Liver (tissue), 9 donors: Measurements from ENCODE around the gene ATF7IP. TPM values are rescaled to one million over a fixed set of nuclear protein-coding genes. Genes with fewer than 3 reads are reported as not detected.

Experiments used
- DNase-seq: peaks from one replicate; pipeline ENCODE4 v3.0.0-alpha.2; 2017; ENCODE audit warnings: low spot score
- H3K27ac ChIP-seq, 2 donors: one replicate each; pipeline ENCODE4 v1.7.0; 2013; ENCODE audit warnings: inconsistent platforms in 2 of 2, low read length in 2 of 2, control low read depth in 1 of 2, low read depth in 1 of 2, mild to moderate bottlenecking in 1 of 2
- H3K27me3 ChIP-seq, 4 donors: one replicate each; pipeline versions ENCODE4 v1.6.1 to v1.7.0; 2013; ENCODE audit warnings: low read length in 3 of 4, inconsistent platforms in 1 of 4, mild to moderate bottlenecking in 1 of 4, moderate library complexity in 1 of 4; ENCODE audit not compliant: control insufficient read depth in 4 of 4, insufficient read depth in 4 of 4
- H3K36me3 ChIP-seq, 4 donors: one replicate each; pipeline versions ENCODE4 v1.6.1 to v1.7.0; 2013; ENCODE audit warnings: low read length in 3 of 4, mild to moderate bottlenecking in 3 of 4, low read depth in 1 of 4, moderate library complexity in 1 of 4; ENCODE audit not compliant: control insufficient read depth in 4 of 4, insufficient read depth in 3 of 4
- H3K4me1 ChIP-seq, 4 donors: one replicate each; pipeline versions ENCODE4 v1.6.1 to v1.7.0; 2013; ENCODE audit warnings: low read length in 3 of 4, mild to moderate bottlenecking in 3 of 4, moderate library complexity in 1 of 4; ENCODE audit not compliant: control insufficient read depth in 4 of 4, insufficient read depth in 4 of 4
- H3K4me3 ChIP-seq, 3 donors: one replicate each; pipeline versions ENCODE4 v1.6.1 to v1.7.0; 2013; ENCODE audit warnings: low read length in 3 of 3, control low read depth in 1 of 3, low read depth in 1 of 3, mild to moderate bottlenecking in 1 of 3
- H3K9ac ChIP-seq, 2 donors: one replicate each; pipeline ENCODE4 v1.7.0; 2013; ENCODE audit warnings: low read length in 2 of 2, mild to moderate bottlenecking in 2 of 2, moderate library complexity in 2 of 2, control low read depth in 1 of 2, low read depth in 1 of 2
- H3K9me3 ChIP-seq, 4 donors: one replicate each; pipeline versions ENCODE4 v1.6.1 to v1.7.0; 2013; ENCODE audit warnings: low read length in 3 of 4; ENCODE audit not compliant: control insufficient read depth in 4 of 4
- EGR1 ChIP-seq, 2 donors: IDR thresholded peaks; 2 replicates each; pipeline ENCODE4 v1.6.1; 2016 to 2018; ENCODE audit warnings: antibody characterized with exemption in 2 of 2, low read depth in 2 of 2
- FOXA1 ChIP-seq: IDR thresholded peaks from 2 replicates; pipeline ENCODE4 v1.6.1; 2016; ENCODE audit warnings: antibody characterized with exemption
- FOXA2 ChIP-seq: IDR thresholded peaks from 2 replicates; pipeline ENCODE4 v1.6.1; 2016; ENCODE audit warnings: antibody characterized with exemption
- GABPA ChIP-seq, 2 donors: IDR thresholded peaks in 1 of 2; conservative IDR thresholded peaks in 1 of 2; 2 replicates each; pipeline ENCODE4 v1.6.1; 2016; ENCODE audit warnings: antibody characterized with exemption in 2 of 2, mild to moderate bottlenecking in 1 of 2, moderate library complexity in 1 of 2
- HNF4A ChIP-seq, 2 donors: conservative IDR thresholded peaks; 2 replicates each; pipeline ENCODE4 v1.6.1; 2016; ENCODE audit warnings: antibody characterized with exemption in 2 of 2, mild to moderate bottlenecking in 2 of 2
- HNF4G ChIP-seq: IDR thresholded peaks from 2 replicates; pipeline ENCODE4 v1.6.1; 2016; ENCODE audit warnings: antibody characterized with exemption
- NR2F2 ChIP-seq: IDR thresholded peaks from 2 replicates; pipeline ENCODE4 v1.6.1; 2016; ENCODE audit warnings: antibody characterized with exemption
- RAD21 ChIP-seq, 2 donors: IDR thresholded peaks; 2 replicates each; pipeline ENCODE4 v1.6.1; 2016; ENCODE audit warnings: antibody characterized with exemption in 2 of 2, mild to moderate bottlenecking in 2 of 2
- RXRA ChIP-seq, 2 donors: IDR thresholded peaks; 2 replicates each; pipeline ENCODE4 v1.6.1; 2017 to 2018; ENCODE audit warnings: antibody characterized with exemption in 2 of 2, mild to moderate bottlenecking in 1 of 2
- SP1 ChIP-seq: IDR thresholded peaks from 2 replicates; pipeline ENCODE4 v1.6.1; 2018; ENCODE audit warnings: antibody characterized with exemption, mild to moderate bottlenecking
- TAF1 ChIP-seq: conservative IDR thresholded peaks from 2 replicates; pipeline ENCODE4 v1.6.1; 2016; ENCODE audit warnings: antibody characterized with exemption, mild to moderate bottlenecking
- YY1 ChIP-seq: IDR thresholded peaks from 2 replicates; pipeline ENCODE4 v1.6.1; 2016; ENCODE audit warnings: antibody characterized with exemption, mild to moderate bottlenecking
- ZBTB33 ChIP-seq: IDR thresholded peaks from 2 replicates; pipeline ENCODE4 v1.6.1; 2016; ENCODE audit warnings: antibody characterized with exemption
- WGBS: extraction: QIAGEN DNeasy Blood & Tissue Kit; methylation state at CpG from one replicate; pipeline ENCODE4 v1.1.7; 2013; 5-methylcytosine and 5-hydroxymethylcytosine counted together
- polyA plus RNA-seq, 2 donors: library from polyadenylated mRNA; stranded (reverse) in 1 of 2; unstranded in 1 of 2; fragments of 200-250 nt in 1 of 2; fragments of >200 nt in 1 of 2; fragmentation: Nextera tagmentation in 1 of 2; extraction: Ambion mirVana in 1 of 2; gene quantifications; one replicate each; pipeline versions ENCODE4 v1.2.1 to v1.2.3, GENCODE V29; 2013 to 2015
- total RNA-seq, 2 donors: library from RNA; depleted of rRNA; stranded (reverse); fragments of >200 nt; gene quantifications; one replicate each; pipeline ENCODE4 v1.2.3, GENCODE V29; 2014
- TF ChIP-seq, protein P1 (sequence below): fragments of 150-350 bp; IDR thresholded peaks from 2 replicates; pipeline ENCODE4 v1.5.1; 2017; ENCODE audit warnings: improper control_type of control experiment, low read depth, low read length; ENCODE audit not compliant: missing input control
- TF ChIP-seq, protein P2 (sequence below): IDR thresholded peaks from 2 replicates; pipeline ENCODE4 v1.6.1; 2016; ENCODE audit warnings: antibody characterized with exemption, mild to moderate bottlenecking
- TF ChIP-seq, protein P3 (sequence below): IDR thresholded peaks from 2 replicates; pipeline ENCODE4 v1.6.1; 2016; ENCODE audit warnings: antibody characterized with exemption
- donor health status: healthy.
- donor health status: healthy.
- donor health status: healthy.
- donor health status: healthy.
- donor health status: healthy.

ATF7IP gene
- total and polyA plus RNA-seq, 4 donors, result 3.9 to 25.6 (median 19.9) TPM

DNA sequence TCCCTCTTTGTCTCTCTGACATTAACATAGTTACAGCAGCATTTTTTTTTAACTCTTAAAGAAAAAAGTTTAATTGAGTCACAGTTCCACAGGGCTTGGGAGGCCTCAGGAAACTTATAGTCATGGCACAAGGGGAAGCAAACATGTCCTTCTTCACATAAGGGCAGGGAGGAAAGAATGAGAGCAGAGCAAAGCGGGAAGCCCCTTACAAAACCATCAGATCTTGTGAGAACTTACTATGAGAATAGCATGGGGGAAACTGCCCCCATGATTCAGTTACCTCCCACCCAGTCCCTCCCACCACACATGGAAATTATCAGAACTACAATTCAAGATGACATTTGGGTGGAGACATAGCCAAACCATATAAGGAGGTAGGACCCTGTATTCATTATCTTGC, 106.0 kb downstream of the ATF7IP start (continued):
- TF ChIP-seq, protein P1, sequence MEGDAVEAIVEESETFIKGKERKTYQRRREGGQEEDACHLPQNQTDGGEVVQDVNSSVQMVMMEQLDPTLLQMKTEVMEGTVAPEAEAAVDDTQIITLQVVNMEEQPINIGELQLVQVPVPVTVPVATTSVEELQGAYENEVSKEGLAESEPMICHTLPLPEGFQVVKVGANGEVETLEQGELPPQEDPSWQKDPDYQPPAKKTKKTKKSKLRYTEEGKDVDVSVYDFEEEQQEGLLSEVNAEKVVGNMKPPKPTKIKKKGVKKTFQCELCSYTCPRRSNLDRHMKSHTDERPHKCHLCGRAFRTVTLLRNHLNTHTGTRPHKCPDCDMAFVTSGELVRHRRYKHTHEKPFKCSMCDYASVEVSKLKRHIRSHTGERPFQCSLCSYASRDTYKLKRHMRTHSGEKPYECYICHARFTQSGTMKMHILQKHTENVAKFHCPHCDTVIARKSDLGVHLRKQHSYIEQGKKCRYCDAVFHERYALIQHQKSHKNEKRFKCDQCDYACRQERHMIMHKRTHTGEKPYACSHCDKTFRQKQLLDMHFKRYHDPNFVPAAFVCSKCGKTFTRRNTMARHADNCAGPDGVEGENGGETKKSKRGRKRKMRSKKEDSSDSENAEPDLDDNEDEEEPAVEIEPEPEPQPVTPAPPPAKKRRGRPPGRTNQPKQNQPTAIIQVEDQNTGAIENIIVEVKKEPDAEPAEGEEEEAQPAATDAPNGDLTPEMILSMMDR, result no peak
- TF ChIP-seq TAF1 (no peak), FOXA1 (no peak), YY1 (no peak), HNF4G (no peak), GABPA (IDR thresholded peaks at IDR 0.05 in 1 of 2, conservative IDR thresholded peaks at IDR 0.05 in 1 of 2) (no peak), RAD21 (IDR thresholded peaks at IDR 0.05) (no peak)
- TF ChIP-seq, protein P2, sequence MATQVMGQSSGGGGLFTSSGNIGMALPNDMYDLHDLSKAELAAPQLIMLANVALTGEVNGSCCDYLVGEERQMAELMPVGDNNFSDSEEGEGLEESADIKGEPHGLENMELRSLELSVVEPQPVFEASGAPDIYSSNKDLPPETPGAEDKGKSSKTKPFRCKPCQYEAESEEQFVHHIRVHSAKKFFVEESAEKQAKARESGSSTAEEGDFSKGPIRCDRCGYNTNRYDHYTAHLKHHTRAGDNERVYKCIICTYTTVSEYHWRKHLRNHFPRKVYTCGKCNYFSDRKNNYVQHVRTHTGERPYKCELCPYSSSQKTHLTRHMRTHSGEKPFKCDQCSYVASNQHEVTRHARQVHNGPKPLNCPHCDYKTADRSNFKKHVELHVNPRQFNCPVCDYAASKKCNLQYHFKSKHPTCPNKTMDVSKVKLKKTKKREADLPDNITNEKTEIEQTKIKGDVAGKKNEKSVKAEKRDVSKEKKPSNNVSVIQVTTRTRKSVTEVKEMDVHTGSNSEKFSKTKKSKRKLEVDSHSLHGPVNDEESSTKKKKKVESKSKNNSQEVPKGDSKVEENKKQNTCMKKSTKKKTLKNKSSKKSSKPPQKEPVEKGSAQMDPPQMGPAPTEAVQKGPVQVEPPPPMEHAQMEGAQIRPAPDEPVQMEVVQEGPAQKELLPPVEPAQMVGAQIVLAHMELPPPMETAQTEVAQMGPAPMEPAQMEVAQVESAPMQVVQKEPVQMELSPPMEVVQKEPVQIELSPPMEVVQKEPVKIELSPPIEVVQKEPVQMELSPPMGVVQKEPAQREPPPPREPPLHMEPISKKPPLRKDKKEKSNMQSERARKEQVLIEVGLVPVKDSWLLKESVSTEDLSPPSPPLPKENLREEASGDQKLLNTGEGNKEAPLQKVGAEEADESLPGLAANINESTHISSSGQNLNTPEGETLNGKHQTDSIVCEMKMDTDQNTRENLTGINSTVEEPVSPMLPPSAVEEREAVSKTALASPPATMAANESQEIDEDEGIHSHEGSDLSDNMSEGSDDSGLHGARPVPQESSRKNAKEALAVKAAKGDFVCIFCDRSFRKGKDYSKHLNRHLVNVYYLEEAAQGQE, result no peak

DNA sequence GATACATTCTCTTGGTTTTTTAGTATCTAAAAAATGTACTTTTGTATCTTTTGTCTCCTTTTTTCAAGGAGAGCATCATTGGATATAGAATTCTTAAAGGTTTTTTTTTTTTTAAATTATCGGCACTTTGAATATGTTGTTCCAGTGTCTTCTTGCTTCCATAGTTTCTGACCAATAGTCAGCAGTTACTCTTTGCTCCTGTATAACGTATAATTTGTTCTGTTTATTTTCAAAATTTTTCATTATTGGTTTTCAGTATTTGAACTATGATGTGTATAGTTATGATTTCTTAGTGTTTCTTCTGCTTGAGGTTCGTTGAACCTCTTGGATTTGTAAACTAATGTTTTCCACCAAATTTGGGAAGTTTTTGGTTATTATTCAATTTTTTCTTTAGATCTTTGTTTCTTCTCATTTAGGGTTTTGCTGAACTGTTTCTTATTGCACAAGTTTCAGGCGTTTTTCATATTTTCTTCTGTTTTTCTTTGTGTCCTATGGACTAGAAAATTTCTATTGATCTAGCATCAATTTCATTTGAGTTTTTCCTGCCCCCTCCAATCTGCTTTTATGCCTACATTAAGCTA, 108.3 kb downstream of the ATF7IP start:
- Histone ChIP-seq H3K9me3 (peaks cover 0 to 29% (median 7%) of the 10 kb centered on the region in 4 donors), H3K27ac (no peak overlapping the region), H3K4me1 (no peaks in the 10 kb centered on the region), H3K9ac (no peak overlapping the region), H3K36me3 (peaks cover 12 to 61% (median 37%) of the 10 kb centered on the region in 4 donors), H3K27me3 (no peaks in the 10 kb centered on the region), H3K4me3 (no peak overlapping the region)
- peak in 1 of 2 donors; percentile 8 for TF ChIP-seq RAD21 (IDR thresholded peaks at IDR 0.05)
- TF ChIP-seq HNF4A (conservative IDR thresholded peaks at IDR 0.05), result no peak
- WGBS, result 94% methylated on average over 4 of the region's 4 CpGs
- no peak for DNase-seq

GRCh38 chr12:14479004-14479403, 113.5 kb downstream of the ATF7IP start:
- TF ChIP-seq NR2F2, result no peak
- no peak for TF ChIP-seq RAD21 (IDR thresholded peaks at IDR 0.05)
- TF ChIP-seq, protein P1, result no peak
- TF ChIP-seq SP1, result no peak
- no peak for TF ChIP-seq EGR1 (IDR thresholded peaks at IDR 0.05; ENCODE audit: low read depth in 2 of 2)
- TF ChIP-seq, protein P3, sequence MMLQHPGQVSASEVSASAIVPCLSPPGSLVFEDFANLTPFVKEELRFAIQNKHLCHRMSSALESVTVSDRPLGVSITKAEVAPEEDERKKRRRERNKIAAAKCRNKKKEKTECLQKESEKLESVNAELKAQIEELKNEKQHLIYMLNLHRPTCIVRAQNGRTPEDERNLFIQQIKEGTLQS, result no peak
- TF ChIP-seq FOXA1, result no peak
- TF ChIP-seq, protein P2, result no peak
- no peak for TF ChIP-seq HNF4A (conservative IDR thresholded peaks at IDR 0.05)
- no peak for TF ChIP-seq ZBTB33
- no peak for TF ChIP-seq YY1
- TF ChIP-seq FOXA2, result no peak
- TF ChIP-seq RXRA (IDR thresholded peaks at IDR 0.05), result no peak
- WGBS, result 97% methylated on average over 1 of the region's 1 CpG
- Histone ChIP-seq H3K27me3 (no peaks in the 10 kb centered on the region), H3K9me3 (peaks cover 0 to 12% (median 0%) of the 10 kb centered on the region in 4 donors), H3K36me3 (peaks cover 6 to 70% (median 58%) of the 10 kb centered on the region in 4 donors), H3K4me1 (no peaks in the 10 kb centered on the region), H3K9ac (no peak overlapping the region), H3K27ac (no peak overlapping the region), H3K4me3 (no peak overlapping the region)
- DNase-seq, result no peak
